ENCODE data around the gene INTS14. TPM values are rescaled to one million over a fixed set of nuclear protein-coding genes. Genes with fewer than 3 reads are reported as not detected.

The INTS14 gene
- total and polyA plus RNA-seq, 4 donors, result 12.0 to 26.4 (median 16.0) TPM

DNA sequence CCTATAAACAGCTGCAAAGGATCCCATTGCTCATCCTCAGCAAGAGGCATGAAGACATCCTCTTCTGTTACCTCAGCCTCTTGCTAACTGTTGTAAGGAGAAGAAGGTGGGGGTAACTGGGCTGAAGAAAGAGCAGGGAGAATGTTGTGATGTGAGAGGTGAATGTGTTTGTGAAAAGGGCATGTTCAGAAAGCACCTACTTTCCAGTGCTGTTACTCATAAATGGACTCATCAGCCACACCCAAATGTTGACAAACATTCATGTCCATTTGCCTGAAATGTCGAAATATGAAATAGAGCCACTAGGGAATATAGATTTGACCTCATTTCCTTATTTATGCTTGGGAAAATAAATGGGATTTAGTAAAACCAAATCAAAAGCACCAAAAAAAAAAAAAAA, 23.4 kb upstream of the INTS14 start:
- Histone ChIP-seq H3K27me3 (ENCODE audit: control insufficient read depth in 4 of 4, insufficient read depth in 4 of 4, low read length in 3 of 4) (no peaks in the 10 kb centered on the region), H3K4me1 (ENCODE audit: control insufficient read depth in 4 of 4, insufficient read depth in 4 of 4, low read length in 3 of 4) (no peaks in the 10 kb centered on the region), H3K9ac (ENCODE audit: low read depth in 1 of 2, low read length in 2 of 2) (no peak overlapping the region), H3K27ac (ENCODE audit: low read depth in 1 of 2, low read length in 2 of 2) (no peak overlapping the region), H3K9me3 (ENCODE audit: control insufficient read depth in 4 of 4, low read length in 3 of 4) (no peaks in the 10 kb centered on the region), H3K36me3 (ENCODE audit: control insufficient read depth in 4 of 4, insufficient read depth in 3 of 4, low read depth in 1 of 4, low read length in 3 of 4) (no peaks in the 10 kb centered on the region), H3K4me3 (ENCODE audit: low read depth in 1 of 3, low read length in 3 of 3) (no peak overlapping the region)
- TF ChIP-seq NR2F2 (IDR thresholded peaks at IDR 0.05), result no peak
- TF ChIP-seq, protein P1, sequence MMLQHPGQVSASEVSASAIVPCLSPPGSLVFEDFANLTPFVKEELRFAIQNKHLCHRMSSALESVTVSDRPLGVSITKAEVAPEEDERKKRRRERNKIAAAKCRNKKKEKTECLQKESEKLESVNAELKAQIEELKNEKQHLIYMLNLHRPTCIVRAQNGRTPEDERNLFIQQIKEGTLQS (IDR thresholded peaks at IDR 0.05), result no peak
- TF ChIP-seq FOXA1 (IDR thresholded peaks at IDR 0.05), result no peak
- no peak for TF ChIP-seq EGR1 (IDR thresholded peaks at IDR 0.05; ENCODE audit: low read depth in 2 of 2)
- TF ChIP-seq, protein P2, sequence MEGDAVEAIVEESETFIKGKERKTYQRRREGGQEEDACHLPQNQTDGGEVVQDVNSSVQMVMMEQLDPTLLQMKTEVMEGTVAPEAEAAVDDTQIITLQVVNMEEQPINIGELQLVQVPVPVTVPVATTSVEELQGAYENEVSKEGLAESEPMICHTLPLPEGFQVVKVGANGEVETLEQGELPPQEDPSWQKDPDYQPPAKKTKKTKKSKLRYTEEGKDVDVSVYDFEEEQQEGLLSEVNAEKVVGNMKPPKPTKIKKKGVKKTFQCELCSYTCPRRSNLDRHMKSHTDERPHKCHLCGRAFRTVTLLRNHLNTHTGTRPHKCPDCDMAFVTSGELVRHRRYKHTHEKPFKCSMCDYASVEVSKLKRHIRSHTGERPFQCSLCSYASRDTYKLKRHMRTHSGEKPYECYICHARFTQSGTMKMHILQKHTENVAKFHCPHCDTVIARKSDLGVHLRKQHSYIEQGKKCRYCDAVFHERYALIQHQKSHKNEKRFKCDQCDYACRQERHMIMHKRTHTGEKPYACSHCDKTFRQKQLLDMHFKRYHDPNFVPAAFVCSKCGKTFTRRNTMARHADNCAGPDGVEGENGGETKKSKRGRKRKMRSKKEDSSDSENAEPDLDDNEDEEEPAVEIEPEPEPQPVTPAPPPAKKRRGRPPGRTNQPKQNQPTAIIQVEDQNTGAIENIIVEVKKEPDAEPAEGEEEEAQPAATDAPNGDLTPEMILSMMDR (IDR thresholded peaks at IDR 0.05; ENCODE audit: low read depth, low read length, missing input control), result no peak
- TF ChIP-seq, protein P3, sequence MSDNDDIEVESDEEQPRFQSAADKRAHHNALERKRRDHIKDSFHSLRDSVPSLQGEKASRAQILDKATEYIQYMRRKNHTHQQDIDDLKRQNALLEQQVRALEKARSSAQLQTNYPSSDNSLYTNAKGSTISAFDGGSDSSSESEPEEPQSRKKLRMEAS (IDR thresholded peaks at IDR 0.05), result no peak
- no peak for TF ChIP-seq HNF4G (IDR thresholded peaks at IDR 0.05)
- no peak for TF ChIP-seq TAF1 (conservative IDR thresholded peaks at IDR 0.05)
- no peak for TF ChIP-seq SP1 (IDR thresholded peaks at IDR 0.05)
- TF ChIP-seq GABPA (IDR thresholded peaks at IDR 0.05 in 1 of 2, conservative IDR thresholded peaks at IDR 0.05 in 1 of 2), result no peak
- no peak for TF ChIP-seq RAD21 (IDR thresholded peaks at IDR 0.05)
- TF ChIP-seq, protein P4, sequence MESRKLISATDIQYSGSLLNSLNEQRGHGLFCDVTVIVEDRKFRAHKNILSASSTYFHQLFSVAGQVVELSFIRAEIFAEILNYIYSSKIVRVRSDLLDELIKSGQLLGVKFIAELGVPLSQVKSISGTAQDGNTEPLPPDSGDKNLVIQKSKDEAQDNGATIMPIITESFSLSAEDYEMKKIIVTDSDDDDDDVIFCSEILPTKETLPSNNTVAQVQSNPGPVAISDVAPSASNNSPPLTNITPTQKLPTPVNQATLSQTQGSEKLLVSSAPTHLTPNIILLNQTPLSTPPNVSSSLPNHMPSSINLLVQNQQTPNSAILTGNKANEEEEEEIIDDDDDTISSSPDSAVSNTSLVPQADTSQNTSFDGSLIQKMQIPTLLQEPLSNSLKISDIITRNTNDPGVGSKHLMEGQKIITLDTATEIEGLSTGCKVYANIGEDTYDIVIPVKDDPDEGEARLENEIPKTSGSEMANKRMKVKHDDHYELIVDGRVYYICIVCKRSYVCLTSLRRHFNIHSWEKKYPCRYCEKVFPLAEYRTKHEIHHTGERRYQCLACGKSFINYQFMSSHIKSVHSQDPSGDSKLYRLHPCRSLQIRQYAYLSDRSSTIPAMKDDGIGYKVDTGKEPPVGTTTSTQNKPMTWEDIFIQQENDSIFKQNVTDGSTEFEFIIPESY (IDR thresholded peaks at IDR 0.05), result no peak
- no peak for TF ChIP-seq JUND (IDR thresholded peaks at IDR 0.05)
- no peak for TF ChIP-seq YY1 (IDR thresholded peaks at IDR 0.05)
- no peak for TF ChIP-seq RXRA (IDR thresholded peaks at IDR 0.05)
- 95% methylated on average over 1 of the region's 1 CpG for WGBS
- no peak for DNase-seq (ENCODE audit: low spot score)

DNA sequence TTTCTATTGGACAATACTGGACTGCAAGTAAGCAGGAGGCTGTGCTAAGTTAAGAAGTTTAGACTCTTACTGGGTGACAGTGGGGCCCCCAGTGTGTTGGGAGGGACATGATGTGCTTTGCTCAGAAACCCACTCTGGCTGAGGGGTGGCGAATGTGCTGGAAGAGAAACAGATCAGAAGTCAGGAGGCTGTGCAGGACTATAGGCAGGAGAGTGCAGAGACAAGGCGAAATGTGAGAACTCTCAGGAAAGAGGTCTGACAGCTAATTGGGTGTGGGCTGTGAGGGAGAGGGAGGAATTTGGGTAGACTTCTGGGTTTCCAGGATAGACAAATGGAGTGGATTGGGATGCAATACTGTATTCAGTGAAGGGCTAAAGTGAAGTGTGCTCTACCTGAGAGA, 22.8 kb upstream of the INTS14 start:
- WGBS, result 93% methylated on average over 2 of the region's 2 CpGs
- Histone ChIP-seq H3K4me1 (ENCODE audit: control insufficient read depth in 4 of 4, insufficient read depth in 4 of 4, low read length in 3 of 4) (no peaks in the 10 kb centered on the region), H3K9ac (ENCODE audit: low read depth in 1 of 2, low read length in 2 of 2) (no peak overlapping the region), H3K27me3 (ENCODE audit: control insufficient read depth in 4 of 4, insufficient read depth in 4 of 4, low read length in 3 of 4) (no peaks in the 10 kb centered on the region), H3K9me3 (ENCODE audit: control insufficient read depth in 4 of 4, low read length in 3 of 4) (no peaks in the 10 kb centered on the region), H3K36me3 (ENCODE audit: control insufficient read depth in 4 of 4, insufficient read depth in 3 of 4, low read depth in 1 of 4, low read length in 3 of 4) (no peaks in the 10 kb centered on the region), H3K27ac (ENCODE audit: low read depth in 1 of 2, low read length in 2 of 2) (no peak overlapping the region), H3K4me3 (ENCODE audit: low read depth in 1 of 3, low read length in 3 of 3) (no peak overlapping the region)
- DNase-seq (ENCODE audit: low spot score), result no peak
- TF ChIP-seq, protein P4 (IDR thresholded peaks at IDR 0.05), result no peak
- TF ChIP-seq GABPA (IDR thresholded peaks at IDR 0.05 in 1 of 2, conservative IDR thresholded peaks at IDR 0.05 in 1 of 2) (no peak), FOXA2 (IDR thresholded peaks at IDR 0.05) (no peak), SP1 (IDR thresholded peaks at IDR 0.05) (no peak), NR2F2 (IDR thresholded peaks at IDR 0.05) (no peak), TAF1 (conservative IDR thresholded peaks at IDR 0.05) (no peak), HNF4G (IDR thresholded peaks at IDR 0.05) (no peak), FOXA1 (IDR thresholded peaks at IDR 0.05) (no peak)

Measured in liver (tissue), 9 donors.